ENCODE measurements around the gene CDR2. TPM values are rescaled to one million over a fixed set of nuclear protein-coding genes. Genes with fewer than 3 reads are reported as not detected.

The CDR2 gene
- total and polyA plus RNA-seq, 8 donors, result 17.3 to 33.1 (median 25.8) TPM

GRCh38 chr16:22317625-22318024 lies 56.8 kb downstream of the CDR2 start:
- Histone ChIP-seq H3K4me3 (no peak overlapping the region), H3K9me3 (no peaks in the 10 kb centered on the region), H3K4me1 (peaks cover 0 to 5% of the 10 kb centered on the region in 2 donors), H3K27ac (no peak overlapping the region), H3K27me3 (no peaks in the 10 kb centered on the region), H3K36me3 (peaks cover 0 to 98% of the 10 kb centered on the region in 2 donors)
- DNase-seq, result no peak
- intact Hi-C loops (cut with DNase I), result no loop called here
- ATAC-seq, result no peak
- TF ChIP-seq CTCF (IDR thresholded peaks at IDR 0.05), result no peak

- Histone ChIP-seq H3K4me1 (peaks cover 0 to 5% of the 10 kb centered on the region in 2 donors), H3K27ac (no peak overlapping the region), H3K9me3 (no peaks in the 10 kb centered on the region), H3K4me3 (no peak overlapping the region), H3K36me3 (peaks cover 0 to 99% of the 10 kb centered on the region in 2 donors), H3K27me3 (no peaks in the 10 kb centered on the region)
- intact Hi-C loops (cut with DNase I), result no loop called here
- DNase-seq (no peak), ATAC-seq (no peak)
- no peak for TF ChIP-seq CTCF (IDR thresholded peaks at IDR 0.05)
Measured at GRCh38 chr16:22317001-22317530, 57.4 kb downstream of the CDR2 start.

DNA sequence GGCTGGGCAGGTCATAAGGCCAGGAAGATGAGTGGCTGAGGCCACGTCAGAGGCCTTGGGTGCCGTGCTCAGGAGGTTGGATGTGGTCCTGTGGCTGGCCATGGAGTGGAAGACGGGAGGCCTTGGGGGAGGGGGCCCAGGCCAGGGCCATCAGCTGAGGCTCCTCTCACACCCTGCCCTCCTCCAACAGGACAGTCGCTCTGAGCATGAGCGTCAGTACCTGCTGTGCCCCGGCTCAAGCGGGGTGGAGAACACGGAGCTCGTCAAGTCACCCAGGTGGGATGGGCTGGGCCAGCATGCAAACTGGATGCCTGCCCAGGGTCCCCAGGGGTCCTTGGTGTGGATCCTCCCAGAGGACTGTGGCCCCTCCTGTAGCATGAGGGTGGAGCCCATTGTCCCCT lies 58.0 kb downstream of the CDR2 start:
- H3K9me3 ChIP-seq, result no peaks in the 10 kb centered on the region
- peaks cover 0 to 2% of the 10 kb centered on the region in 2 donors for H3K4me1 ChIP-seq
- ATAC-seq (no peak), DNase-seq (no peak)
- no peak for TF ChIP-seq CTCF (IDR thresholded peaks at IDR 0.05)
- intact Hi-C loops (cut with DNase I), result no loop called here
- no peak overlapping the region for H3K4me3 ChIP-seq
- peaks cover 0 to 99% of the 10 kb centered on the region in 2 donors for H3K36me3 ChIP-seq
- no peak overlapping the region for H3K27ac ChIP-seq
- no peaks in the 10 kb centered on the region for H3K27me3 ChIP-seq

GRCh38 chr16:22315979-22316378 lies 58.4 kb downstream of the CDR2 start:
- no peak overlapping the region for H3K4me3 ChIP-seq
- peaks cover 0 to 100% of the 10 kb centered on the region in 2 donors for H3K36me3 ChIP-seq
- intact Hi-C loops (cut with DNase I), result no loop called here
- TF ChIP-seq CTCF (IDR thresholded peaks at IDR 0.05), result no peak
- no peaks in the 10 kb centered on the region for H3K9me3 ChIP-seq
- no peak for DNase-seq
- no peaks in the 10 kb centered on the region for H3K27me3 ChIP-seq
- H3K4me1 ChIP-seq, result no peaks in the 10 kb centered on the region
- ATAC-seq, result no peak
- H3K27ac ChIP-seq, result no peak overlapping the region

DNA sequence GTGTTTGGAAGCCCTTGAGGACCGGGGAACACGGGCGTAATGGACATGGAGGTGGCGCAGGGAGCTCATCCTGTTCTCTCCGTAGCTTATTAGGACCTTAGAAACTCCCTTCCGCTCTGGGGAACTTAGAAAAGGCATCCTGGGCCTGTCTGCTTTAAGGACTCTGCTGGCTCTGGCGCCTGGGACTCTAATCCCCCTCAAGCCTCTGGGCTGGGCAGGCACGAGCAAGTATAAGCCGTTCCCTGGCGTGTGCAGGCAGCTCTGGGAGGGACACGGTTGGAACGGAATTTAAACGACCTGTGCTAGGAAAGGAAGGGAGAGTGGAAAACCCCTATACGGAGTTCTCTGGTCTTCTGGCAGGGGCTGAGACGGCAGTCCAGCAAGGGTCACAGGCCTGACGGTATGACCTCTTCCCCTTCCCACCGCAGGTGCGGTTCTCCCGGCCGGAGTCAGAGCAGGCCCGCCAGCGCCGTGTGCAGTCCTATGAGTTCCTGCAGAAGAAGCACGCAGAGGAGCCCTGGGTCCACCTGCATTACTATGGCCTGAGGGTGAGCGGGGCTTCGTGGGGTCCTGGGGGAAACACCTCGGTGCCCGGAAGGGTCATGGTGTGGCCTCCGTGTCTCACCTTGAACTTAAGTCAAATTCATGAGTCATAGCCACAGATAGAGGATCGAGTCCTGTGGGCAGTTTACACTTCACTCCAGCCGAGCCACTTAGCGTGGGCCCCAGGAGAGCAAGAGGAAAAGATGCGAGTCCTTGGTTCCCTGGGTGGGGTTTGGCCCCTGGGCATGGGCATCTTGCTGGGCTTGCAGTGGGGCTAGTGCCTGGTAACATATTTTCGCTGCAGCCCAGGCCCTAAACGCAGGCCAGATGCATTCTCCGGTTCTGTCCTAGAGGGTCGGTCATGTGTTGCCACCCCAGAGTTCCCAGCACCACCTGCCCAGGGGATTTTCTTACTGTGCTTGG lies 59.5 kb downstream of the CDR2 start:
- Histone ChIP-seq H3K36me3 (peaks cover 0 to 100% of the 10 kb centered on the region in 2 donors), H3K27ac (no peak overlapping the region), H3K4me3 (no peak overlapping the region), H3K9me3 (no peaks in the 10 kb centered on the region), H3K27me3 (no peaks in the 10 kb centered on the region), H3K4me1 (no peaks in the 10 kb centered on the region)
- intact Hi-C loops (cut with DNase I), result no loop called here
- no peak for TF ChIP-seq CTCF (IDR thresholded peaks at IDR 0.05)
- ATAC-seq (no peak), DNase-seq (no peak)

All from left lung (tissue), 10 donors.